Measurements from ENCODE around the gene FUT8.

- TF ChIP-seq CTCF (IDR thresholded peaks at IDR 0.05; ENCODE audit: borderline replicate concordance, extremely low read depth, low read length, poor library complexity, severe bottlenecking) (no peak), EZH2 (IDR thresholded peaks at IDR 0.05; ENCODE audit: borderline replicate concordance, low read depth, low read length, severe bottlenecking) (no peak)
Observed at GRCh38 chr14:65581378-65581777, 168.8 kb downstream of the FUT8 start.

Data from DND-41 (cell line).